Mesenchymal stem cell (in vitro differentiated cells and primary cell): ENCODE data around the gene ILDR1.
A peak's percentile ranks its signal among the peaks of the same experiment; 100 is the strongest.

ENCODE experiments used
- DNase-seq: peaks from one replicate; pipeline ENCODE4 v3.0.0-alpha.2; 2013
- H2AFZ ChIP-seq: one replicate; pipeline ENCODE4 v1.6.1; 2013; ENCODE audit warnings: low read depth, mild to moderate bottlenecking, control low read depth, inconsistent platforms, low read length, moderate library complexity
- H2AK5ac ChIP-seq: 2 replicates; pipeline ENCODE4 v1.6.1; 2013; ENCODE audit warnings: low read length, moderate library complexity, mild to moderate bottlenecking, inconsistent platforms; ENCODE audit not compliant: severe bottlenecking
- H2BK120ac ChIP-seq: one replicate; pipeline ENCODE4 v1.6.1; 2013; ENCODE audit warnings: low read depth, mild to moderate bottlenecking, inconsistent platforms, low read length, moderate library complexity
- H2BK12ac ChIP-seq, 2 experiments: one replicate each; pipeline ENCODE4 v1.6.1; 2013; ENCODE audit warnings: inconsistent platforms in 2 of 2, low read length in 2 of 2, mild to moderate bottlenecking in 2 of 2, moderate library complexity in 2 of 2, control low read depth in 1 of 2
- H2BK15ac ChIP-seq: one replicate; pipeline ENCODE4 v1.6.1; 2013; ENCODE audit warnings: mild to moderate bottlenecking, low read depth, inconsistent platforms; ENCODE audit not compliant: poor library complexity, severe bottlenecking
- H2BK5ac ChIP-seq: 2 replicates; pipeline ENCODE4 v1.6.1; 2013; ENCODE audit warnings: low read depth, mild to moderate bottlenecking, low read length, control low read depth, inconsistent platforms; ENCODE audit not compliant: poor library complexity, severe bottlenecking
- H3K14ac ChIP-seq, 2 experiments: one replicate each; pipeline ENCODE4 v1.6.1; 2013; ENCODE audit warnings: inconsistent platforms in 2 of 2, low read length in 2 of 2, control low read depth in 1 of 2, mild to moderate bottlenecking in 1 of 2, moderate library complexity in 1 of 2
- H3K18ac ChIP-seq, 2 experiments: one replicate each; pipeline ENCODE4 v1.6.1; 2013; ENCODE audit warnings: inconsistent platforms in 2 of 2, low read length in 2 of 2, control low read depth in 1 of 2, low read depth in 1 of 2, mild to moderate bottlenecking in 1 of 2
- H3K23ac ChIP-seq, 2 experiments: one replicate each; pipeline ENCODE4 v1.6.1; 2013; ENCODE audit warnings: inconsistent platforms in 2 of 2, low read length in 2 of 2, mild to moderate bottlenecking in 2 of 2, moderate library complexity in 2 of 2, control low read depth in 1 of 2
- H3K27ac ChIP-seq: 2 replicates; pipeline ENCODE4 v1.5.1; 2013; ENCODE audit warnings: mild to moderate bottlenecking, moderate library complexity, low read length, control low read depth, inconsistent platforms; ENCODE audit not compliant: poor library complexity, severe bottlenecking
- H3K27me3 ChIP-seq, 2 experiments: 2 replicates each; pipeline versions ENCODE4 v1.6.1 to v1.7.0; 2013; ENCODE audit warnings: low read length in 2 of 2, mild to moderate bottlenecking in 2 of 2, moderate library complexity in 2 of 2, control low read depth in 1 of 2, inconsistent platforms in 1 of 2; ENCODE audit not compliant: control insufficient read depth in 1 of 2, insufficient read depth in 1 of 2
- H3K36me3 ChIP-seq, 2 experiments: 2 replicates each; pipeline versions ENCODE4 v1.6.1 to v1.7.0; 2013; ENCODE audit warnings: low read length in 2 of 2, control low read depth in 1 of 2, inconsistent platforms in 1 of 2, low read depth in 1 of 2, mild to moderate bottlenecking in 1 of 2; ENCODE audit not compliant: insufficient read depth in 2 of 2, control insufficient read depth in 1 of 2
- H3K4ac ChIP-seq, 2 experiments: one replicate each; pipeline ENCODE4 v1.6.1; 2013; ENCODE audit warnings: inconsistent platforms in 2 of 2, low read length in 2 of 2, mild to moderate bottlenecking in 2 of 2, moderate library complexity in 2 of 2, control low read depth in 1 of 2, low read depth in 1 of 2
- H3K4me1 ChIP-seq: 2 replicates; pipeline ENCODE4 v1.6.1; 2013; ENCODE audit warnings: low read depth, low read length, control low read depth; ENCODE audit not compliant: control insufficient read depth, insufficient read depth
- H3K4me2 ChIP-seq: 2 replicates; pipeline ENCODE4 v1.6.1; 2013; ENCODE audit warnings: low read length, mild to moderate bottlenecking, inconsistent platforms; ENCODE audit not compliant: poor library complexity, severe bottlenecking
- H3K4me3 ChIP-seq, 2 experiments: 2 replicates each; pipeline versions ENCODE4 v1.5.1 to v1.7.0; 2013; ENCODE audit warnings: low read length in 2 of 2, mild to moderate bottlenecking in 2 of 2, control low read depth in 1 of 2, low read depth in 1 of 2; ENCODE audit not compliant: insufficient read depth in 1 of 2
- H3K79me1 ChIP-seq: replicated peaks from 2 replicates; pipeline ENCODE4 v1.6.1; 2013; ENCODE audit warnings: mild to moderate bottlenecking, control low read depth, low read length, inconsistent platforms; ENCODE audit not compliant: poor library complexity, severe bottlenecking
- H3K9ac ChIP-seq: 2 replicates; pipeline ENCODE4 v1.7.0; 2013; ENCODE audit warnings: mild to moderate bottlenecking, low read length, moderate library complexity
- H3K9me3 ChIP-seq: 2 replicates; pipeline ENCODE4 v1.7.0; 2013; ENCODE audit warnings: mild to moderate bottlenecking, low read length; ENCODE audit not compliant: control insufficient read depth
- H4K8ac ChIP-seq: one replicate; pipeline ENCODE4 v1.6.1; 2013; ENCODE audit warnings: inconsistent platforms, mild to moderate bottlenecking, low read length, moderate library complexity
- H4K91ac ChIP-seq: one replicate; pipeline ENCODE4 v1.6.1; 2013; ENCODE audit warnings: mild to moderate bottlenecking, low read length, inconsistent platforms
- WGBS: methylation state at CpG from one replicate; pipeline ENCODE4 v1.1.7; 2013; ENCODE audit warnings: mixed read lengths; 5-methylcytosine and 5-hydroxymethylcytosine counted together

Gene ILDR1

GRCh38 chr3:121992601-121993560 is 29.2 kb downstream of the ILDR1 start:
- Histone ChIP-seq H3K79me1 (no peaks in the 10 kb centered on the region), H2AK5ac (no peak overlapping the region), H3K4ac (no peak overlapping the region), H4K91ac (no peak overlapping the region), H2BK12ac (no peak overlapping the region), H3K23ac (no peak overlapping the region), H2BK5ac (no peak overlapping the region), H3K18ac (no peak overlapping the region), H3K27ac (no peak overlapping the region), H3K4me1 (peaks cover 11% of the 10 kb centered on the region), H3K14ac (peak overlapping the region in 1 of 2 experiments; percentile 26), H3K27me3 (no peaks in the 10 kb centered on the region), H3K9me3 (no peaks in the 10 kb centered on the region), H2BK15ac (peak overlapping the region; percentile 84), H3K9ac (no peak overlapping the region), H2AFZ (no peak overlapping the region), H3K36me3 (no peaks in the 10 kb centered on the region), H3K4me2 (no peak overlapping the region), H2BK120ac (no peak overlapping the region), H4K8ac (no peak overlapping the region), H3K4me3 (no peak overlapping the region)
- no peak for DNase-seq
- WGBS, result 95% methylated on average over 26 of the region's 31 CpGs

DNA sequence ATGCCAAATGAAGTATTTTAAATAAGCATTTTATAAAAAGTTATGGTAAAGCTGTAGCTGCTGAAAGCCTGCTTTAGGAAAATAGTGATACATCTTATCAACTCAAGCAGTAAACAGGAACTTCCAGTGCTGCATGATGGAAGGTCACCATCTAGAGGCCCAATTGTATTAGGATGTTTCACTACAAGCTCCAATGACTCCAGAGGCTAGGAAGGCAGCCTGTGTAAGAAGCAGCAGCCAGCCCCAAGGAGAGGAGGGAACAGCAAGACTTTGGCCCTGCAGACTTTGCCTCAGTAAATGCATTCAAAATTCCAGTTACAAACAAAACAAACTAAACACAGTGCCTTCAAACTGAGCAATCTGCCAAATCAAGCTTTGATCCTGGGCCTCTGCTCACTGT is 32.1 kb downstream of the ILDR1 start:
- H3K4me2 ChIP-seq, result no peak overlapping the region
- no peak overlapping the region for H2BK5ac ChIP-seq
- no peaks in the 10 kb centered on the region for H3K27me3 ChIP-seq
- H2AFZ ChIP-seq, result no peak overlapping the region
- H3K14ac ChIP-seq, result no peak overlapping the region
- no peak overlapping the region for H3K23ac ChIP-seq
- no peak for DNase-seq
- no peak overlapping the region for H2AK5ac ChIP-seq
- H4K91ac ChIP-seq, result no peak overlapping the region
- H3K4me3 ChIP-seq, result no peak overlapping the region
- H2BK120ac ChIP-seq, result no peak overlapping the region
- no peak overlapping the region for H4K8ac ChIP-seq
- no peak overlapping the region for H2BK15ac ChIP-seq
- peaks cover 6% of the 10 kb centered on the region for H3K9me3 ChIP-seq
- H3K9ac ChIP-seq, result no peak overlapping the region
- H3K36me3 ChIP-seq, result no peaks in the 10 kb centered on the region
- no peak overlapping the region for H2BK12ac ChIP-seq
- no peak overlapping the region for H3K4ac ChIP-seq
- H3K4me1 ChIP-seq, result no peaks in the 10 kb centered on the region
- H3K18ac ChIP-seq, result no peak overlapping the region
- H3K27ac ChIP-seq, result no peak overlapping the region
- no peaks in the 10 kb centered on the region for H3K79me1 ChIP-seq

GRCh38 chr3:121988146-121988545 is 33.9 kb downstream of the ILDR1 start:
- Histone ChIP-seq H3K4me2 (no peak overlapping the region), H3K79me1 (no peaks in the 10 kb centered on the region), H3K9ac (no peak overlapping the region), H2AFZ (no peak overlapping the region), H3K27me3 (no peaks in the 10 kb centered on the region), H2BK12ac (no peak overlapping the region), H3K18ac (no peak overlapping the region), H3K9me3 (peaks cover 22% of the 10 kb centered on the region), H3K4me3 (no peak overlapping the region), H2AK5ac (no peak overlapping the region), H3K36me3 (no peaks in the 10 kb centered on the region), H4K91ac (no peak overlapping the region), H2BK120ac (no peak overlapping the region), H3K14ac (no peak overlapping the region), H3K23ac (no peak overlapping the region), H4K8ac (no peak overlapping the region), H3K4ac (no peak overlapping the region), H3K27ac (no peak overlapping the region), H2BK15ac (no peak overlapping the region), H3K4me1 (no peaks in the 10 kb centered on the region), H2BK5ac (no peak overlapping the region)
- WGBS, result 87% methylated on average over 2 of the region's 2 CpGs
- DNase-seq, result no peak

GRCh38 chr3:121985846-121986245 is 36.2 kb downstream of the ILDR1 start:
- no peaks in the 10 kb centered on the region for H3K4me1 ChIP-seq
- no peaks in the 10 kb centered on the region for H3K27me3 ChIP-seq
- no peak overlapping the region for H2BK120ac ChIP-seq
- H3K4me3 ChIP-seq, result no peak overlapping the region
- H2BK5ac ChIP-seq, result no peak overlapping the region
- no peak for DNase-seq
- no peak overlapping the region for H3K27ac ChIP-seq
- no peak overlapping the region for H2AFZ ChIP-seq
- H4K8ac ChIP-seq, result no peak overlapping the region
- H3K23ac ChIP-seq, result no peak overlapping the region
- H4K91ac ChIP-seq, result no peak overlapping the region
- no peak overlapping the region for H2AK5ac ChIP-seq
- no peaks in the 10 kb centered on the region for H3K79me1 ChIP-seq
- H3K36me3 ChIP-seq, result no peaks in the 10 kb centered on the region
- no peak overlapping the region for H3K9ac ChIP-seq
- no peak overlapping the region for H3K14ac ChIP-seq
- H2BK12ac ChIP-seq, result no peak overlapping the region
- 58% methylated on average over 2 of the region's 2 CpGs for WGBS
- H2BK15ac ChIP-seq, result no peak overlapping the region
- peaks cover 30% of the 10 kb centered on the region for H3K9me3 ChIP-seq
- H3K18ac ChIP-seq, result no peak overlapping the region
- H3K4ac ChIP-seq, result no peak overlapping the region
- no peak overlapping the region for H3K4me2 ChIP-seq
